Measurements from ENCODE around the gene PIP5K1C.

PIP5K1C gene

DNA sequence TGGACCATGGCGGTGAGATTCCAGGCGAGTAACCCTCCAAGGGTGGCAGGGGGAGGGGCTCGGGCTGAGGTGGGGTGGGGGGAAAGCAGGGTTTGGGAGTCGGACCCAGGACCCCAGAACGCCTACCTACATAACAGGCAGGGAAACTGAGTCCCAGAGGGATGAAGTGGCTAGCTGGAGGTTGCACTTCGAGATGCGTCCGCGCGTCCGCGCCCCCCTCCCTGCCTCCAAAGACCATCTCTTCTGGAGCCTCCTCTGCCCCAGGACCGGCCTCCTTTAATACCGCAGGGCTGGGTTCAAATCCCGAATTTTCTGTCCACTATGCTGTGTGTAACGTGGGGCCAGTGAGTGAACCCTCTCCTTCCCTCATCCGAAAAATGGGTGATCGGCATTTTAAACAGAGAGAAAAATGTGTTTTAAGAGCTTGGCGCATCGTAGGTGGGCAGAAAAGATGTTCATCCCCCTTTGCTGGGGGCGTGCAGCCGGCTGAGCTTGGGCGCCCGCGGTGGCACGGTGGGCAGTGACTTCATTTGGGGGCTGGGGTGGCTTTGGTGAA lies 21.7 kb upstream of the PIP5K1C start:
- DNase-seq (ENCODE audit: low read depth in 2 of 2, low spot score in 1 of 2) = no peak

DNA sequence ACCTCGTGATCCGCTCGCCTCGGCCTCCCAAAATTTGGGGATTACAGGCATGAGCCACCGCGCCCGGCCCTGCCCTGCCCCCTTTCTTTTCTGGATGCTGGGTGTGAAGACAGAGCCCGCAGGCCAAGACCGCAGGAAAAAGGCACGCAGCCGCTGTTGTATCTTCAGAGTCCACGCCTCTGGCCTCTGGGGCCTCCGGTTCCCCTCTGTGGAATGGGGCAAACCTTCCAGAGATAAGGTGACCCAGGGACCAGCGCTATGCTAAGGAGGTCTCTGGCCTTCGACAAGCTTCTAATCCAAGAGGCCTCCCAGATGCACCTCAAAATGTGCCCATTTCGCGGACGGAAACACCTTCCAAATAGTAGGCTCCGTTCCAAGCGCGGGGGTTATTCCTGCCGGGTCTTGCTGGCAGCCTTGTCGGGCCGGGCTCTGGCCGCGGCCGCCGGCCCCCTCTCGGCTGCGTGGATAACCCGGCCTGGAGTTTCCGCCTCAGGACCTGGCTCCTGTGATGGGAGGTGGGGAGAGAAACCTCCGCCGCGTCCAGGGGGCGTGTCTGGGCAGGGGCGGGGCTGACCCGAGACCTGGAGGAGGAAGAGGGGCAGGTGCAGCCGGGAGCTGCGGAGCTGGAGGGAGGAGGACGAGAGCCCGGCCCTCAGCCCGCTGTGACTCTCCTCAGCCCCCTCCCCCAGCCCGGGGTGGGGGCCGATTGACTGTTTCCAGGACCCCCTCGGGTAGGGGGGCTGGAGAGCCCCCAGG lies 21.0 kb upstream of the PIP5K1C start:
- DNase-seq (ENCODE audit: low read depth in 2 of 2, low spot score in 1 of 2) = peak; percentile 50 to 71

DNA sequence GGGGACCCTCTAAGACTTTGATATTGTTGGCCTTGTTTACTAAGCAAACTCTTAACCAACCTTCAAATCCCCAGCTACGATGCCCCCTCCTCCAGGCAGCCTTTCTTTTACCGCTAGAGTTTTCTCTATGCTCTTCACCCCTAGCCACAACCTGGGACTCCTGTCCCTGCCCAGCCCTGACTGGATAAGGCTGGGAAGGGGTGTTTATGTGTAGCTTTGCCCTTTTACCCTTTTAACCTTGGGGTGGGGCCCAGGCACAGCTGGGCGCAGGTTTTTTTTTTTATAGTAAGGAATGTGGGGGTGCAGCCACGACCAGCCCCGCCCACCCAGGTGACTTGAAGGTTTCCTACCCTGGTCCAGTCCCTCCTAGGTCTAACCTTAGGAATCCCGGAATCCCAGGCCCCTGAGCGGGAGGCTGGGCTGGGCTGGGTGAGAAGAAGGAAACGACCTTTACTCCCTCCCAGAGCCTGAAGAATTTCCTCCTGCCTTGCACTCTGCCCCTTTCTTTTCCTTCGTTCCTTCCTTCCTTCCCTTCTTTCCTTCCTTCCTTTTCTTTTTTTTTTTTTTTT lies 20.2 kb upstream of the PIP5K1C start:
- no peak for DNase-seq (ENCODE audit: low read depth in 2 of 2, low spot score in 1 of 2)

DNA sequence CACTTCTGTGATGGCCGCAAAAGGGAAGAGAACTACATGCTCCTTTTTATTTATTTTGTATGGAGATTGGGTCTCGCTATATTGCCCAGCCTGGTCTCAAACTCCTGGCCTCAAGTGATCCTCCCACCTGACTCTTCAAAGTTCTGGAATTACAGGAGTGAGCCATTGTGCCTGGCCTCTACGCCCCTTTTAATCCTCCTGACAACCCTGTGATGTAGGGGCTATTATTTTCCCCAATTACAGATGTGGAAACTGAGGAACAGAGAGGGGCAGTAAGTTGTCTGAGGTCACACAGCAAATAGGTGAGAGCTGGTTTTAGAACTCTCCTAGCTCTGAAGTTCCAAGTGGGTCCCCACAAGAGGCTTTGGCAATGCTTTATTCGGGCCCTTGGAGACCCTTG lies 19.6 kb upstream of the PIP5K1C start:
- DNase-seq (ENCODE audit: low read depth in 2 of 2, low spot score in 1 of 2) = no peak

DNA sequence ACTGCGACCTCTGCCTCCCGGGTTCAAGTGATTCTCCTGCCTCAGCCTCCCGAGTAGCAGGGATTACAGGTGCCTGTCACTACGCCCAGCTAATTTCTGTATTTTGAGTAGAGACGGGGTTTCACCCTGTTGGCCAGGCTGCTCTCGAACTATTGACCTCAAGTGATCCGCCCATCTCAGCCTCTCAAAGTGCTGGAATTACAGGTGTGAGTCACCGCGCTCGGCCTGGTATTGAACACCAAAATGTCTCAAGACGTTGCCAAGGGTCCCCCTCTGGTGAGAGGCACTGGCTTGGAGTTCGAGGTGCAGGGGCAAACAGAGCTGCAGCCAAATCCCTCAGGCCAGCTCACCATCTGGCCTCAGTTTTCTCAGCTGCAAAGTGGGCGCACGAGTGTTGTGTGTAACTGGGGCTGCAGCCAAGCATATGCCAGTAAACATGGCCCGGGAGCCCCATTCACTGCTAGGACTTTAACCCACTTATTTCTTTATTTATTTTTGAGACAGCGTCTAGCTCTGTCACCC lies 15.9 kb upstream of the PIP5K1C start:
- no peak for DNase-seq (ENCODE audit: low read depth in 2 of 2, low spot score in 1 of 2)

DNA sequence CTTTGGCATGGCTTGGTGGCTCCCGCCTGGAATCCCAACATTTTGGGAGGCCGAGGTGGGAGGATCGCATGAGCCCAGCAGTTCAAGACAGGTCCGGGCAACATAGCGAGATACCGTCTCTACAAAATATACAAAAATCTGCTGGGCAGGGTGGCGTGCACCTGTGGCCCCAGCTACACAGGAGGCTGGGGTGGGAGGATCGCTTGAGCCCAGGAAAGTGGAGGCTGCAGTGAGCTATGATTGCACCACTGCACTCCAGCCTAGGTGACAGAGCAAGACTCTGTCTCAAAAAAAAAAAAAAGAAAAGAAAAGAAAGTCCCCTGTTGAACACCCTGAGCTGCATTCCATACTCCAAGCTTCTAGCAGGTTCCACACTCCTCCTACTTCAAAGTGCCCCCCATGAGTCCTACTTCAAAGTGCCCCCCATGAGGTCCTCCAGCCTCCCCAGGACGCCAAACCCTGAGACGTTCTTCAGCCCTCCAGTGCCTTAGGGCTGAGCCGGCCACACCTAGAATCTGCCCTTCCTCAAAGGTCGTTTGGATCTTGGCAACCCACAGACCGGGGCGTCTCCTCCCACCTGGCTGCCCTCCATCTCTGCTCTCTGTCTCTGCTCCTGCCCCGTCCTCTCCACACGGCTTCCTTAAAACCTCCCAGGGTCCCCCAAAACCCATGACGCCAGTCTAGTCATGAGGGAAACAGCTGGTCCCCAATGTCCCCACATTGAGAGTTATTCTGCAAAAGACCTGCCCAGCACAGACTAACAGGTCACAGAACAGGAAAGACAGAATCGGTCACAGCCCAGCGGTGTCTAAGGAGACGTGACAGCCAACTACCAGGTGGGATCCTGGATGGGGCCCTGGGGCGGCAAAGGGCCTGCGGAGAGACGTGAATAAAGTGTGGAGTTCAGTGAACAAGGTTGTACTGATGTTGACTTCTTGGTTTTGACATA lies 12.7 kb upstream of the PIP5K1C start:
- no peak for DNase-seq (ENCODE audit: low read depth in 2 of 2, low spot score in 1 of 2)

DNA sequence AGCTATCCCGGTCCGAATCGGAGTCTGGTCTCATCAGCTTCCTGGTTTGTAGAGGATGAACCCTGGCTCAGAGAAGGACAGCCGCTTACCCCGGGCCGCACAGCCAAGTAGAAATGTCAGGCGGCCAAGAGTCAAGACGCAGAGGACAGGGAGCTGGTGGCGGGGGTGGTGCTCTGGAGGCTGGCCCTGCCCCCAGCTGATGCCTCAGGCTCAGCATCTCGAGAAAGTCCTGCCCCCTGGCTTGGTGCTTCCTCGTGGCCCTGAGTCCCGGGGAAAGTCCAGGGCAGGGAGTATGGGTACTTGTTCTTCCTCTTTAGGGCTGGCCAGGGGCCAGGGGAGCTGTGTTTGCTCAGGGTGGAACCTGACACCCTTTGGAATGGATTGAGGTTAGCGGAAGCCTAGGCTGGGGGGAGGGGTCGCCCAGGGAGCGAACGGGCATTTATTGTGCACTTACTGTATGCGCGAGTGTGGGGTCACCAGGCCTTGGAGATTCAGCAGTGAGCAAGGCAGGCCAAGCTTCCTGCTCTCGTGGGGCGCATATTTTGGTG lies 10.1 kb upstream of the PIP5K1C start:
- DNase-seq (ENCODE audit: low read depth in 2 of 2, low spot score in 1 of 2) = no peak

DNA sequence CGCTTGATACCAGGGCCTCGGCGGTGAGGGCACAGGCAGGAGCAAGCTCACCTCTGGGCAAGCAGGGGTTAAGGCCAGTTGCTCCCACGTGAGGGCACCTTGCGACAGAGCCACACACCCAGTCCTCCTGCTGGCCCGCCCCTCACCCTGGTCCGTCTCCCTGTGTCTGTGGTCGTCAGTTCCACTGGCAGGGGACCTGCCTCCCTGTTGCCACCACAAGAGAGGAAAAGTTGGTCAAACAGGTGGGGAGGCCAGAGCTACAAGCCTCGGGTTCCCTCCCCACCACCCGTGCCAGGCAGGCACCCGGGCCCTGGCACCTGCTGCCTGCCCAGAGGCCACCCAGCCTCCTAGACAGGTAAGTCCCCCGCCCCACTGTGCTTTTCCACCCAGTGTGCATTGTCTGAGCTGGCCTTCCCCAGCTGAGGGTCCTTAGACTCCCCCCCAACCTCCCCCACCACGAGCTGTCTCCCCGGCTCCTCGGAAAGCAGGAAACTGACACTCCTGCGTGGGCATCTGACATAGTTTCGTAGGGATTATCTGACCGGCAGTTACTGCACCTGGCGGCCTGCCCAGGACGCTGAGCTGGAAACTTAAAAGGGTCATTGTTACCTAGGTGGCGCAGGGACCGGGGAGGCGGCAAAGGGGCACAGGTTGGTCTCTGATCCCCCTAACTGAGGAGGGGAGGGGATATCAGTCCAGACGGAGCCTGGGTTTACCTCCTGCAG lies 8.1 kb upstream of the PIP5K1C start, which contains the start of gene TJP3:
TSS of gene TJP3 (plus strand) at position 178 of the 725 bp plus-strand sequence. CDS start 20,049 bp downstream, outside the sequence.
- DNase-seq (ENCODE audit: low read depth in 2 of 2, low spot score in 1 of 2) = no peak

DNA sequence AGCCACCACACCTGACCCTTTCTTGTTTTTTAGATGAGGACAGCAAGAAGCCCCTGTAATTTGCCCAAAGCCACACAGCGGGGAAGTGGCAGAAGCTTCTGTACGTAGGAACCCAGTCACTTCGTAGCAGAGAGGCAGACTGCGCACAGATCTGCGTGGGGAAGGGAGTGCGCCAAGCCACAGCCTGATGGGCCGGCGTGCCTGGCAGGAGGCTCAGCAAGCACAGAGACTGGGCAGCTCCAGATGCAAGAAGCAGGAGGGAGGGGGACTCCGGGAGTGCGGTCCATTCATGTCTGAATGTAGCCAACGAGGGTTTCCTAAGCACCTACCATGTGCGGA lies 7.6 kb upstream of the PIP5K1C start:
- no peak for DNase-seq (ENCODE audit: low read depth in 2 of 2, low spot score in 1 of 2)

DNA sequence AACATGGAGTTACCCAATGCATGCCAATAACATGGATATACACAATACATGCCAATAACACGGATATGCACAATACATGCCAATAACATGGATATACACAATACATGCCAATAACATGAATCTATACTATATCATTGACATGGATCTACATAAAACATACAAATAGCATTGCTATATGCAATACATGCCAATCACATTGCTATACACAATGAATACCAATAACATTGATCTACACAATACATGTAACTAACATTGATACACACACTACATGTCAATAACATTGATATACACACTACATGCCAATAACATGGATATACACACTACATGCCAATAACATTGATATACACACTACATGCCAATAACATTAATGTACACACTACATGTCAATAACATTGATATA lies 932 bp upstream of the PIP5K1C start:
- no peak for DNase-seq (ENCODE audit: low read depth in 2 of 2, low spot score in 1 of 2)

DNA sequence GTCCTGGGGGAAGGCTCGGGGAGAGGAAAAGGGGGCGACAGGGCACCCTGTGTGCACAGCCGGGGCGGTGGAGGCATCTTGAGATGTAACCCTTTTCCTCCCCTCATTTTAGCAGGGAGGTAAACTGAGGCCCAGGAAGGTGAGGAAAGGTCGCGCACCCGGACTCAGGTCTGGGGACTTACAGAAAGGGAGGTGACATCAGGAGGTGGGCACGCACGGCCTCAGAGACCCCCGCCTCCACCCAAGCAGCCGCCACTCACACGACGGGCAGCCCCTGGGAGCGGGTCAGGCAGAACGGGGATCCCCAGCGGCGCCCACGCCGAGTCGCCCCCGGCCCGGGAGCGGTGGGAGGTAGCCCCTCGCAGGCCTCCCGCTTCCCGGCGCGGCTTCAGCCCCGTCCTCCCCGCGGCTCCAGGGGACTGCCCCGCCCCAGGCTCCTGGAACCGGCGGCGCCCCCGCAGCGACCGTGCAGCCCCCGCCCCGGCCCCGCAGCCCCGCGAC lies 477 bp downstream of the PIP5K1C start:
- DNase-seq (ENCODE audit: low read depth in 2 of 2, low spot score in 1 of 2) = no peak

DNA sequence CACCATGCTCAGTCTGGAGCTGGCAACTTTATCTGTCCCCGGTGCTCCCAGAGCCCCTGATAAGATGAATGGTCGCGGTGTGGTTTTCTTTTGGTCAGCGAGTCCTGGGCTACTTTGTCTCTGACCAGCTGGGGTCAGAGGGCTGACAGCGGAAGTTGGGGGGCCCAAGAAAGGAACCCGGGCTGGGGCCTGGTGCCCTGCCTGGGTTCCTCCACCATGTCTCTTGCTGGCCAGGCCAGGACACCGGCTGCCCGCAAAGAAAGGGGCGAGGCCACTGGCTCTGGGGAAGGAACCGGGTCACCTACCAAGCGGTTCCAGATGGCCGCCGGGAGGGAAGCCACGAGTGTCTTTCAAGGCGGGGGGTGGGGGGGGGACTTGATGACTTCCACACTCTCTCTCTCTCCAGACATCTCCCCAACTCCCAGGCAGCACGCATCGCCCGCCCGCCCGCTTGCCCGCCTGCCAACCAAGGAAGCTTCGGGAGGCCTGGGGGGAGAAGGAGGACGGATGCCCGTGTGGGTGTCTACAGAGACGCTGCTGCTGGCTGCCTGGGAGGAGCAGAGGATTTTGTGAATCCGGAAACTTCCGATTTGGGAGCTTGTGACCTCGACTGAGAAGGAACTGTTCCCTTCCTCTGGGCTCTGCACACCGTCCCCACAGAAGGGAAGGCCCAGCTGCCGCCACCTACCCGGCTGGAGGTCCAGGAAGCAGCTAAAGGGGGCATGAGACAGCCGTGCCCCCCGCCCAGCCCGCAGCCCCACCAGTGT lies 1.1 kb downstream of the PIP5K1C start:
- DNase-seq (ENCODE audit: low read depth in 2 of 2, low spot score in 1 of 2) = no peak

DNA sequence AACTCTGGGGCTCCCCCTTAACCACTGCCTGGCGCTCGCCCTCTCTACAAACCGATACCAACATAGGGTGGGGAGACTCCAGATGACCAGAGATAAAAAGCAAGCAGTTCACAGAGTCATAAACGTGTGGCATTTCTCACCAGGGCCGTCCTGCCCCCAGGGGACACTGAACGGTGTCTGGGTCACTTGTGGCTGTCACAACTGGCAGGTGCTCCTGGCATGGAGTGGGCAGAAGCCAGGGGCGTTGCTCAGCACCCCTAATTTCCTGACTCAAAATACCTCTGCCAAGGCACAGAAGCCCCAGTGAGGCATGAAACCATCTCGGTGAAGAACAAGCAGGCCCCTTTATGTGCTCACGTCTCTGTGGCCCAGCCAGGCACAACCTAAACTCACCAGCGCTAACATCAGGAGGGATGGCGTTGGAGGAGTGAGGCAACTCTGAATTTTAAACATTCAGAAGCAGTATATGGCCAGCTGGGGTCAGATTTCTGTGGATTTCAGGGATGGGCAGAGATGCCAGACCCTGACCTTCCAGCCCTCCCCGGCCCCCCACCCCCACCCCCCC lies 1.8 kb downstream of the PIP5K1C start:
- no peak for DNase-seq (ENCODE audit: low read depth in 2 of 2, low spot score in 1 of 2)

DNA sequence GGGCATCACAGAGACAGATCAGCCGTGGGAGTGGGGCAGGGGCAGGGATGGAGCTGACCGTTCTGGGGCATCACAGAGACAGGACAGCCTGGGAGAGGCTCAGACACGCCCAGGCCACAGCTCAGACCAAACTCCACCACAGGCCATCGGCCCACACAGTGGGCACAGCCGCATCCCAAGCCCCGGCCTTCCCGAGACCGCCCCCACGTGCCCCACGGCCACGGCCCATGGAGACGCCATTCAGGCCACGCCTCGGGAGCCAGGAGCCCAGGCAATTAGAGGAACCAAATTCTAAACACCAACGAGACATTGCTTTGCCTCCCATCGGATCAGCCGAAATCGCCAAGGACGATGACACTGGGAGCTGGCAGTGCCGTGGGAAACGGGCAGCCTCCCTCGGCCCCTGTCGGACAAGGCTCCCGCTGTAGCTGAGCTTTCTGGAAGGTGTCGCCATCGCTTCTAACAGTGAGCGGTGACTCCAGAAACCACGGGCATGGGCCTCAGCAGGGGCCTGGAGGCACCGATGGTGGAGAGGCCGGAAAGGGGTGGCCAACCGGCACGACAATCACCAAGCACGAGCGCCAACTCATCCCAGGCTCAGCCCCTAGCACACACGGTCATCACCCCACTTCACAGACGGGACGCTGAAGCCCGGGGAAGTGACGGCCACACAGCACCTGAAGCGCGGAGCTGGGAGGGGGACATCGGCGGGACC lies 2.4 kb downstream of the PIP5K1C start:
- DNase-seq (ENCODE audit: low read depth in 2 of 2, low spot score in 1 of 2) = no peak

DNA sequence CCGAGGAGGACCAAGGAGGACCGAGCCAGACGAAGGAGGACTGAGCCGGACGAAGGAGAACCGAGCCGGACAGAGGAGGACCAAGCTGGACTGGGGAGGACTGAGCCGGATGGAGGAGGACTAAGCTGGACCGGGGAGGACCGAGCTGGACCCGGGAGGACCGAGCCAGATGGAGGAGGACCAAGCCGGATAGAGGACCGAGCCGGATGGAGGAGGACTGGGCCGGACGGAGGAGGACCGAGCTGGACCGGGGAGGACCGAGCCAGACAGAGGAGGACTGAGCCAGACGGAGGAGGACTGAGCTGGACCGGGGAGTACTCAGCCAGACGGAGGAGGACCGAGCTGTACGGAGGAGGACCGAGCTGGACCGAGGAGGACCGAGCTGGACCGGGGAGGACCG lies 3.2 kb downstream of the PIP5K1C start:
- DNase-seq (ENCODE audit: low read depth in 2 of 2, low spot score in 1 of 2) = no peak

DNA sequence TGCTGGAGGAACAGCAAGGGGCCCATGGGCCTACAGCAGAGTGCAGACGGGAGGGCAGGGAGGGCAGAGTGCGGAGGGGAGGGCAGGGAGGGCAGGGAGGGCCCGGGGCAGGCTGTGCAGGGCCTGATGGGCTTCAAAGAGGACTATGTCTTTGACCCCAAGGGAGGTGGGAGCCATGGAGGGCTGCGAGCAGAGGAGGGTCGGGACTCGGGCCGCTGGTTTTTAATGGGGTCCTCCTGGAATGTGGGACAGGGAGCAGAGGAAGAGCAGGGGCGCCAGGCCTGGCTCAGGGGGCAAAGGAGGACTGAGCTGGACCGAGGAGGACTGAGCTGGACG lies 3.6 kb downstream of the PIP5K1C start:
- no peak for DNase-seq (ENCODE audit: low read depth in 2 of 2, low spot score in 1 of 2)

DNA sequence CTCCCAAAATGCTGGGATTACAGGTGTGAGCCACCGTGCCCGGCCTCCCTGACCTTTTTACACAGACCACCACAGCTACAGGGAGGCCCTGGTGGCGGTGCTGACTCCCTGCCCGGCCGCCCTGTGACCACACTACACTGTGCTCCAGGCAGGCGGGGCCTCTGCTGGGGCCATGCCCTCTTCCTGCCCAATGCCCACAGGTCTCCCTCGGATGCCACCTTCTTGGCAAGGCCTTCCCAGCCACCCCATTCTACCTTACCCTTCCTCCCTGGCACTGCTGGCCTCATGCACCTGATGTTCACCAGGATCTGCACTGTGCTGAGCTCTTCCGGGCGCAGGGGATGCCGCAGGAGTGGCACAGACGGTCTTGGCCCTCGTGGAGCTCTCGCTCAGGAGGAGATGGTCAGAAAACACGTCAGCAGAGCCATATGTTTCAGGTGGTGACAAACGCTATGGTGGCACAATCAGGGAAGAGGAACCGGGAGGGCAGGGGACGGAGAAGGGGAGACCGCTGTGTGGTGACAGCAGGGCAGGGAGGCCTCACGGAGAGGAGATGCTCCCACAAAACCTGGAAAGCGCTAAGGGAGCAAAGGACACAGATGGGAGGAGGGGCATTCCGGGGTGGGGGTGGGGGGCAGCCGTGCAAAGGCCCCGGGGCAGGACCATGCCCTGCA lies 4.1 kb downstream of the PIP5K1C start:
- DNase-seq (ENCODE audit: low read depth in 2 of 2, low spot score in 1 of 2) = no peak

DNA sequence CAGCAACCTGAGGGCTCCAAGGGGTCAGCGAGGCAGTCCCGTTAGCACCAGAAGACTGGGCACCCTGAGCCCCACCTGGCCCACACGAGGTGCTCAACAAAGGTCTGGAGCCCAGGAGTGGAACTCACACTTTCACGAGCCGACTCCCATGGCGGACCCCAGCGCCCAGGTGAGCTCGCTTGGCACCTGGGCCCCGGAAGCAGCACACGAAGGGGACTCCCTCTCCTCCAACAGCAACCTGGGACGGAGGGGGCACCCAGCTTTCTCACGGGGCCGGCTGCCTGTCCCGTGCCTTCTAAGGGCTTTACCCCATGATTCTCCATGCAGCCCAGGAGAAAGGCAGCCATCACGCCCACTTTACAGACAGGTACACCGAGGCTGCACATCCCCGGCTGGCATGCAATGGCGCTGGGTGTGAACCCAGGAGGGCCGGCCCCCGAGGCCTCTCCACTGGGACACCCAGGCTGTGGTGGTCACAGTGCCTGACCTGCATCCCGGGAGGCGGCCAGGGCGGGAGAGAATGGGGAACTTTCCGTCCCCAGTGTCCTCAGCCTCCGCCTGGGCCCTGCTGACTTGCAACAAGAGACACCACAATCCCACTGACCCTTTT lies 5.0 kb downstream of the PIP5K1C start:
- no peak for DNase-seq (ENCODE audit: low read depth in 2 of 2, low spot score in 1 of 2)
